ENCODE data around the gene RASGEF1B. TPM values are rescaled to one million over a fixed set of nuclear protein-coding genes. Genes with fewer than 3 reads are reported as not detected.
A peak's percentile ranks its signal among the peaks of the same experiment; 100 is the strongest.

The RASGEF1B gene
- total RNA-seq, 1 donor from 2014 or later = 9.9 TPM

DNA sequence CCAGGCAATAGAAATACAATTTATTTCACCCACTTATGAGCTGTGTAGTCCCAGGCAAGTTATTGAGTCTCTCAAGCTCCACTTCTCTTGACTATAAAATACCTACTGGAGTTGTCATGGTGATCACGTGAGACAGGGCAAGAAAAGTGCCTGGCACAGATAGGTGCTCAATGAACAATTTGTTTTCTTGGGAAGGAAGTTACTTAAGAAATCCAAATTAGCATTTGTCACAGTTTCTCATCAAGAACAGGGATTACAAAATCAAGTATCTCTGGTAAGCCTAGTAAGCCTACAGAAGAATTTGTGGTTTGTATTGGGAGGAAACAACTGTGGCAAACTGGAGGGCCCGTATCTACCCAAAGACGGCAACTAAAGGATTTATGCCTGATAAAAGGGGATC lies 37.5 kb upstream of the RASGEF1B start:
- no peak overlapping the region for H3K9ac ChIP-seq (ENCODE audit: low read depth in 1 of 3, low read length in 3 of 3)
- no peaks in the 10 kb centered on the region for H3K36me3 ChIP-seq (ENCODE audit: control insufficient read depth in 3 of 3, insufficient read depth in 3 of 3, low read length in 3 of 3)
- H3K27ac ChIP-seq (ENCODE audit: low read depth, low read length) = no peak overlapping the region
- H3K4me3 ChIP-seq (ENCODE audit: low read length in 3 of 3) = no peak overlapping the region
- H3K4me1 ChIP-seq (ENCODE audit: control insufficient read depth in 3 of 3, insufficient read depth in 3 of 3, low read length in 3 of 3) = peaks cover 0 to 3% (median 0%) of the 10 kb centered on the region in 3 donors
- no peaks in the 10 kb centered on the region for H3K27me3 ChIP-seq (ENCODE audit: control insufficient read depth in 3 of 3, insufficient read depth in 3 of 3, low read length in 3 of 3)
- H3K9me3 ChIP-seq (ENCODE audit: control insufficient read depth in 3 of 3, low read length in 3 of 3) = no peaks in the 10 kb centered on the region

DNA sequence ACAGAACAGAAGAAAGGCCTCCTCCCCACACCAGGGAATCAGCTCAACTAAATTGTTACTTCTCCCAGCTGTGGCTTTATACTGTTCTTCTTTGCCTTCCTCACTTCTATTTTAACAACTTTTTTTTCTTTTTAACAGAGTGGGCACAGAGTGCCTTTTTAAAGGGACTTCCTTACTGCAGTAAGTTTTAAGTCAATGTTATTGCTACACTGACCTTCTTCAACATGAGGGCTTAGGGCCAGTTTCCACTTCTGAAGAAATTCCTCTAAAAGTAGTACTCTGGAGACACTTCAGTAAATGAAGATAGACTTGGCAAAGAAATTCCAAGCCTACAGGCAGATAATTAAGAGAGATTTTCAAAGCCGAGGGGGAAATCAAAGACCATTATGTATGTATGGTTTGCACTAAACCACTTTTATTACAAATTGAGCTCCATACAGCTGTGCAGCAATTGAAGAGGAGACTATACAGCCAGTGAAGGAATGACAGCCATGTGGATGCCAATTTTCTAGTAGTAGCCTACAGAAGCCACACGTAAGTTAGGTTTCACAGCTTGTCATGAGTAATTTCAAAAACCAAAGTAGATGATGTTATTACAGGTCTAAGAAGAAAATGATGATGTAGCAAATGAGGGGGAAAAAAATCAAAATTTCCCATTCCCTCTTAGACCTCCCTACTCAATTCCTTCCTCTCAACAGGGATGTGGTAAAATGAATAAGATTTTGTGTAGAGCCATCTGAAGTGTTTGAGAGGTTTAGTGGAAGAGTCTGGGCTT lies 36.9 kb upstream of the RASGEF1B start:
- no peaks in the 10 kb centered on the region for H3K27me3 ChIP-seq (ENCODE audit: control insufficient read depth in 3 of 3, insufficient read depth in 3 of 3, low read length in 3 of 3)
- no peaks in the 10 kb centered on the region for H3K9me3 ChIP-seq (ENCODE audit: control insufficient read depth in 3 of 3, low read length in 3 of 3)
- H3K4me1 ChIP-seq (ENCODE audit: control insufficient read depth in 3 of 3, insufficient read depth in 3 of 3, low read length in 3 of 3) = peaks cover 0 to 3% (median 0%) of the 10 kb centered on the region in 3 donors
- H3K9ac ChIP-seq (ENCODE audit: low read depth in 1 of 3, low read length in 3 of 3) = no peak overlapping the region
- H3K27ac ChIP-seq (ENCODE audit: low read depth, low read length) = no peak overlapping the region
- H3K4me3 ChIP-seq (ENCODE audit: low read length in 3 of 3) = no peak overlapping the region
- no peaks in the 10 kb centered on the region for H3K36me3 ChIP-seq (ENCODE audit: control insufficient read depth in 3 of 3, insufficient read depth in 3 of 3, low read length in 3 of 3)

DNA sequence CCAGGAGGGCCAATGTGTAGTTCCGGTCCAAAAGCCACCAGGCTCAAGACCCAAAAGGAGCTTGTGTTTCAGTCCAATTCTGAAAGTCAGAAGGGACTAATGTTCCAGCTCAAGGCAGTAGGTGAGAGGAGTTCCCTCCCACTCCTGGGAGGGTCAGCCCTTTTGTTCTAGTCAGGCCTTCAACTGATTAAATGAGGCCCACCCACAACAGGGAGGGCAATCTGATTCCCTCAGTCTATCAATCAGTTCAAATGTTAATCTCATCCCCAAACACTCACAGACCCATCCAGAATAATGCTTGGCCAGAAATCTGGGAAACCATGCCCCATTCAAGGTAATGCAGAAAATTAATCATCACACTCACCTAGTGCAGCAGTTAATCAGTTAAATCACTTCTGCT lies 35.8 kb upstream of the RASGEF1B start:
- Histone ChIP-seq H3K27me3 (ENCODE audit: control insufficient read depth in 3 of 3, insufficient read depth in 3 of 3, low read length in 3 of 3) (no peaks in the 10 kb centered on the region), H3K4me1 (ENCODE audit: control insufficient read depth in 3 of 3, insufficient read depth in 3 of 3, low read length in 3 of 3) (peaks cover 0 to 3% (median 0%) of the 10 kb centered on the region in 3 donors), H3K36me3 (ENCODE audit: control insufficient read depth in 3 of 3, insufficient read depth in 3 of 3, low read length in 3 of 3) (no peaks in the 10 kb centered on the region), H3K9ac (ENCODE audit: low read depth in 1 of 3, low read length in 3 of 3) (no peak overlapping the region), H3K9me3 (ENCODE audit: control insufficient read depth in 3 of 3, low read length in 3 of 3) (no peaks in the 10 kb centered on the region), H3K4me3 (ENCODE audit: low read length in 3 of 3) (no peak overlapping the region), H3K27ac (ENCODE audit: low read depth, low read length) (no peak overlapping the region)

DNA sequence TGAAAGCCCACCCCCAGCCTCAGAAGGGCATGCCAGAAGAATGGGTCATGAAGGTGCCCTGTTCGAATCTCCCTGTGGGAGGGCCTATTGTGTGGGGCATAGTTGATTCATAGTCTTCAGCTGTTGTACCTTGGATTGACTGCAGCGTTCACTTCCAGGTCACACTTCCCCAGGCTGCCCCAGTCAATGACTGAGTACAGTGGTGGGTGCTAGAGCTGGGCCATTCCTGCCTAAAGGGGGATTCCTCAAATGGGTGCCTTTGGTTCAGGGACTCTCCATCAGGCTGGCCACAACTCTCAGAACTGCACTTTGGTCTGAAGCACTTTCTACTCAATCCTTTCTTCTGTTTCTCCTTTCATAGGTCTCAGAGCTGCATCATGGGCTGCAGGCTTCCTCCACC lies 35.0 kb upstream of the RASGEF1B start:
- H3K27ac ChIP-seq (ENCODE audit: low read depth, low read length) = no peak overlapping the region
- peaks cover 0 to 3% (median 0%) of the 10 kb centered on the region in 3 donors for H3K4me1 ChIP-seq (ENCODE audit: control insufficient read depth in 3 of 3, insufficient read depth in 3 of 3, low read length in 3 of 3)
- no peak overlapping the region for H3K9ac ChIP-seq (ENCODE audit: low read depth in 1 of 3, low read length in 3 of 3)
- no peaks in the 10 kb centered on the region for H3K9me3 ChIP-seq (ENCODE audit: control insufficient read depth in 3 of 3, low read length in 3 of 3)
- no peaks in the 10 kb centered on the region for H3K27me3 ChIP-seq (ENCODE audit: control insufficient read depth in 3 of 3, insufficient read depth in 3 of 3, low read length in 3 of 3)
- no peak overlapping the region for H3K4me3 ChIP-seq (ENCODE audit: low read length in 3 of 3)
- no peaks in the 10 kb centered on the region for H3K36me3 ChIP-seq (ENCODE audit: control insufficient read depth in 3 of 3, insufficient read depth in 3 of 3, low read length in 3 of 3)

DNA sequence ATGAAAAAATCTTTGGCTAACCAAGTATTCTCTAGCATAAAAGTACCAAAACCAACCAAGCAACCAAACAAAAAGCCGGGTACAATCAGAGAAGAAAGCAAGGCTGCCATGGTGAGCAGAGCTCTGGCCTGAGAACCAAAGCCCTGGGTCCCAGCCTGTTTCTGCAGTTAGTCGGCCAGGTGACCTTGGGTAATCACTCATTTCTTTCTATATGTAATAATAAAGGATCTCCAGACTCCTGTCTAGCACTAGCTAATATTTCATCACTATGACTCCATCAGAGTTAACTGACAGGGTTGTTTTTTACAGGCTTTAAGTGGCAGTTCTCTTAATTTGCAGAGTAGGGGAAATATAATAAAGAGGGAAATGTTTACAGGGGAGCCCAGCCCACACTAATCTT lies 34.0 kb upstream of the RASGEF1B start:
- Histone ChIP-seq H3K9me3 (ENCODE audit: control insufficient read depth in 3 of 3, low read length in 3 of 3) (no peaks in the 10 kb centered on the region), H3K4me1 (ENCODE audit: control insufficient read depth in 3 of 3, insufficient read depth in 3 of 3, low read length in 3 of 3) (peaks cover 0 to 3% (median 0%) of the 10 kb centered on the region in 3 donors), H3K4me3 (ENCODE audit: low read length in 3 of 3) (no peak overlapping the region), H3K9ac (ENCODE audit: low read depth in 1 of 3, low read length in 3 of 3) (peak overlapping the region in 1 of 3 donors; percentile 32), H3K27me3 (ENCODE audit: control insufficient read depth in 3 of 3, insufficient read depth in 3 of 3, low read length in 3 of 3) (no peaks in the 10 kb centered on the region), H3K27ac (ENCODE audit: low read depth, low read length) (peak overlapping the region; percentile 60), H3K36me3 (ENCODE audit: control insufficient read depth in 3 of 3, insufficient read depth in 3 of 3, low read length in 3 of 3) (no peaks in the 10 kb centered on the region)

DNA sequence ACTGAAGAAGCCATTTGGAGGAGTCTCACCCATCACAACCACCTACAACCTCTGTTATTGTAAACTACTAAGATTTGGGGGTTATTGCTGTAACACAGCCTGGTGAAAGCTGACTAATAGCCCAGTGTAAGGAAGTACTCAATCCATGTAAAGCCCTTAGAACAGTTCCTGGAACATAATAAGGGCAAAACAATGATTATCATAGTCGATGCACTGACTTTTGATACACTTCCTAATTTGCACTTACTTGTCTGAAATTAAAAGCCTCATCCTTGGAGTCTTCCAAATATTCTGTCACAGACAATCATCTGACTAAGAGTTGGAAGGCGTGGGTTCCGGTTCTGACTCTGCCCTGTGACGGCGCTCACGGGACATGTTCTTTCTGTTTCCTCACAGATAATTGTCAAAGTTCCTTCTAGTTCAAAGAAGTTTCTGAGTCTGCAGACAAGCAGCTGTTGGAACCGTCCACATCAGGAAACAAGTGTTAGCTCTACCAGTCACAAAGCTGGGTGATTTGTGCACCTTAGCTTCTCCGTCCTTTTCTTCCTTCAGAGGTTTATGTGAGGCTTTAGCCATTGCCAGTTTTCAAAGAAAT lies 33.4 kb upstream of the RASGEF1B start:
- H3K27ac ChIP-seq (ENCODE audit: low read depth, low read length) = peak overlapping the region; percentile 60
- H3K27me3 ChIP-seq (ENCODE audit: control insufficient read depth in 3 of 3, insufficient read depth in 3 of 3, low read length in 3 of 3) = no peaks in the 10 kb centered on the region
- H3K9me3 ChIP-seq (ENCODE audit: control insufficient read depth in 3 of 3, low read length in 3 of 3) = no peaks in the 10 kb centered on the region
- H3K36me3 ChIP-seq (ENCODE audit: control insufficient read depth in 3 of 3, insufficient read depth in 3 of 3, low read length in 3 of 3) = no peaks in the 10 kb centered on the region
- H3K4me3 ChIP-seq (ENCODE audit: low read length in 3 of 3) = peak overlapping the region in 2 of 3 donors; percentile 15 to 25
- H3K4me1 ChIP-seq (ENCODE audit: control insufficient read depth in 3 of 3, insufficient read depth in 3 of 3, low read length in 3 of 3) = peaks cover 0 to 3% (median 0%) of the 10 kb centered on the region in 3 donors
- peak overlapping the region in 1 of 3 donors; percentile 32 for H3K9ac ChIP-seq (ENCODE audit: low read depth in 1 of 3, low read length in 3 of 3)

DNA sequence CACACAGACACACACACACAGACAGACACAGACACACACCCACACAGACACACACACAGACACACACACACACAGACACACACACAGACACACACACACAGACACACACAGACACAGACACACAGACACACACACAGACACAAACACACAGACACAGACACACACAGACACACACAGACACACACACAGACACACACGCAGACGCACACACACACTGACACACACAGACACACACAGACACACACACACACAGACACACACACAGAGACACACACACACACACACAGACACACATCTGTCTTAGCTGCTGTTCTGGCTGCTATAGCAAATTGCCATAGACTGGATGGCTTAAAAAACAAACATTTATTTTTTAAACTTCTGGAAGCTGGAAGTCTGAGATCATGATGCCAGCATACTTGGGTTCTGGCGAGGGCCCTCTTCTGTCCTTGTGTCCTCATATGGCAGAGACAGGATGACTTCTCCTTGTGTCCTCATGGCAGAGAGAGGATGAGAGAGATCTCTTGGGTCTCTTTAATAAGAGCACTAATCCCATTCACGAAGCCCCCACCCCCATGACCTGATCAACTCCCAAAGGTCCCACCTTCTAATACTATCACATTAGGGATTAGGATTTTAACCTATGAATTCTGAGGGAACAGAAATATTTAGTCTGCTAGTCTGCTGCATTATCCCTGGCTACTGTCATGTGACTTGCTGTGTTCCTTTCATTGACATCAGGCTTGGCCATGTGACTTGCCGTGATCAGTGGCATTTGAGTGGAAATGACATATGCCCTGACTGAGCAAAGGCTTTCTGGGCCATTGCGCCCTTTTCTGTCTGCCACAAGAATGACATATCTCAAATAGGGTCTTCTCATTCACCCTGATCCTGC lies 32.7 kb upstream of the RASGEF1B start:
- no peaks in the 10 kb centered on the region for H3K36me3 ChIP-seq (ENCODE audit: control insufficient read depth in 3 of 3, insufficient read depth in 3 of 3, low read length in 3 of 3)
- H3K9ac ChIP-seq (ENCODE audit: low read depth in 1 of 3, low read length in 3 of 3) = no peak overlapping the region
- no peaks in the 10 kb centered on the region for H3K9me3 ChIP-seq (ENCODE audit: control insufficient read depth in 3 of 3, low read length in 3 of 3)
- H3K27ac ChIP-seq (ENCODE audit: low read depth, low read length) = peak overlapping the region; percentile 48
- peaks cover 0 to 3% (median 0%) of the 10 kb centered on the region in 3 donors for H3K4me1 ChIP-seq (ENCODE audit: control insufficient read depth in 3 of 3, insufficient read depth in 3 of 3, low read length in 3 of 3)
- no peak overlapping the region for H3K4me3 ChIP-seq (ENCODE audit: low read length in 3 of 3)
- no peaks in the 10 kb centered on the region for H3K27me3 ChIP-seq (ENCODE audit: control insufficient read depth in 3 of 3, insufficient read depth in 3 of 3, low read length in 3 of 3)

DNA sequence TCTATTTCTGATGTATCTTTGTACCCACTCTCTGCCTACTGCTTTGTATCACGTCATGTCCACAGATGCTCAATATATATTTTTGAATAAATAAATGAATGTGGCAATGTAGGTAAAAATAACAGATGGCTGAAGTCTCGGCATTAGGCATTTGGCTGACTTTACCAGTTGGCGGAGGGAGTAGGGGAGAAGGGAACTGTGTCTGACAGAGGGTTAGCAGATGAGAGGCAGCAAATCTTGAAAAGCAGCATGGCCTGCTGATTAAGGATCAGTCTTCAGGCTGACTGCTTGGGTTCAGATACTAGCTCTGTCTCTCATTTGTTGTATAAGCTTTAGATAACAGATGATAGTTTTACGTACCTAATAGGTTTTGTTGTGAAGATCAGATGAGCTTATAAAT lies 31.9 kb upstream of the RASGEF1B start:
- Histone ChIP-seq H3K4me1 (ENCODE audit: control insufficient read depth in 3 of 3, insufficient read depth in 3 of 3, low read length in 3 of 3) (peaks cover 0 to 3% (median 0%) of the 10 kb centered on the region in 3 donors), H3K9ac (ENCODE audit: low read depth in 1 of 3, low read length in 3 of 3) (no peak overlapping the region), H3K27me3 (ENCODE audit: control insufficient read depth in 3 of 3, insufficient read depth in 3 of 3, low read length in 3 of 3) (no peaks in the 10 kb centered on the region), H3K27ac (ENCODE audit: low read depth, low read length) (peak overlapping the region; percentile 48), H3K36me3 (ENCODE audit: control insufficient read depth in 3 of 3, insufficient read depth in 3 of 3, low read length in 3 of 3) (no peaks in the 10 kb centered on the region), H3K9me3 (ENCODE audit: control insufficient read depth in 3 of 3, low read length in 3 of 3) (no peaks in the 10 kb centered on the region), H3K4me3 (ENCODE audit: low read length in 3 of 3) (no peak overlapping the region)

DNA sequence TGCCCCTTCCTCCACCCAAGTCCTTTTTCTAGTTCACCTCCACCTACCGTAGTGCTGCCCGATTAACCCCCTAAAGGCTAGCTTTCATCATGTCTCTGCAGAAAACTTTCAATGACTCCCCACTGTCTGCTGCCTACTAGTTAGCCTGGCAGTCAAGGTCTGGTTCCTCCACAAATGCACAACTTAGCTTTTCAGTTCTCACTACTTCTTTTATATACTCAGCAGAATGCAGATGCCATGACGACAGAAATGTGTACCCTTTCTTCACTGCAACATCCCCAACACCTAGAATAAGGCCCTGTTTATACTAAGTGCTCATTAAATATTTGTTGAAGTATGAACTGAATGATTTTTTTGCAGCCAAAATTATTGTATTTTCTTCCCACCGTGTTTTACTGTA lies 30.9 kb upstream of the RASGEF1B start:
- no peaks in the 10 kb centered on the region for H3K27me3 ChIP-seq (ENCODE audit: control insufficient read depth in 3 of 3, insufficient read depth in 3 of 3, low read length in 3 of 3)
- no peak overlapping the region for H3K27ac ChIP-seq (ENCODE audit: low read depth, low read length)
- no peaks in the 10 kb centered on the region for H3K36me3 ChIP-seq (ENCODE audit: control insufficient read depth in 3 of 3, insufficient read depth in 3 of 3, low read length in 3 of 3)
- H3K4me3 ChIP-seq (ENCODE audit: low read length in 3 of 3) = no peak overlapping the region
- no peak overlapping the region for H3K9ac ChIP-seq (ENCODE audit: low read depth in 1 of 3, low read length in 3 of 3)
- H3K9me3 ChIP-seq (ENCODE audit: control insufficient read depth in 3 of 3, low read length in 3 of 3) = no peaks in the 10 kb centered on the region
- H3K4me1 ChIP-seq (ENCODE audit: control insufficient read depth in 3 of 3, insufficient read depth in 3 of 3, low read length in 3 of 3) = peaks cover 0 to 3% (median 0%) of the 10 kb centered on the region in 3 donors

All from skeletal muscle tissue (tissue), 4 donors.